Ascending aorta (tissue), 2 donors: Measurements from ENCODE around the gene CDK2AP2. TPM values are rescaled to one million over a fixed set of nuclear protein-coding genes. Genes with fewer than 3 reads are reported as not detected.
"Not testable (repeated sequence)": the region's sequence is repeated elsewhere in the genome, so short reads cannot be mapped to it uniquely, and the experiment has no call there.

Experiments
- DNase-seq, 2 donors: peaks; one replicate each; pipeline ENCODE4 v3.0.0-alpha.2; 2019; ENCODE audit warnings: low spot score in 2 of 2
- H3K27ac ChIP-seq, 2 donors: fragments of 200-600 bp; sonication (generic); one replicate each; pipeline ENCODE4 v1.5.1; 2016 to 2017; ENCODE audit warnings: mild to moderate bottlenecking in 1 of 2
- H3K27me3 ChIP-seq: fragments of 200-600 bp; sonication (generic); one replicate; pipeline ENCODE4 v1.5.1; 2017
- H3K36me3 ChIP-seq, 2 donors: fragments of 200-600 bp; sonication (generic); one replicate each; pipeline ENCODE4 v1.5.1; 2016
- H3K4me1 ChIP-seq, 2 donors: fragments of 200-600 bp; sonication (generic); one replicate each; pipeline ENCODE4 v1.5.1; 2016 to 2017; ENCODE audit warnings: mild to moderate bottlenecking in 1 of 2
- H3K4me3 ChIP-seq, 2 donors: fragments of 200-600 bp; sonication (generic); one replicate each; pipeline ENCODE4 v1.5.1; 2016 to 2017; ENCODE audit warnings: mild to moderate bottlenecking in 1 of 2
- H3K9me3 ChIP-seq, 2 donors: fragments of 200-600 bp; sonication (generic); one replicate each; pipeline ENCODE4 v1.5.1; 2016
- CTCF ChIP-seq, 3 experiments: fragments of 200-600 bp in 2 of 3; fragments of 450-650 bp in 1 of 3; sonication (generic) in 2 of 3; IDR thresholded peaks; one replicate each; pipeline ENCODE4 v1.5.1; 2016 to 2019; ENCODE audit warnings: antibody characterized with exemption in 3 of 3, mild to moderate bottlenecking in 1 of 3, moderate library complexity in 1 of 3
- intact Hi-C: fragments of 100-400 bp; cut with DNase I; formaldehyde crosslinking; loops from one replicate; pipeline ENCODE4 v1.15.1; 2023
- total RNA-seq: library from RNA; depleted of rRNA; stranded (reverse); fragments of >200 nt; gene quantifications from one replicate; pipeline ENCODE4 v1.1.0, GENCODE V29; 2016

CDK2AP2 gene
- total RNA-seq, 1 donor from 2014 or later: 159 TPM

GRCh38 chr11:67519726-67520125, 11.8 kb upstream of the CDK2AP2 start:
- no peak for TF ChIP-seq CTCF (IDR thresholded peaks at IDR 0.05)
- Histone ChIP-seq H3K36me3 (no peaks in the 10 kb centered on the region), H3K27me3 (no peaks in the 10 kb centered on the region), H3K4me3 (no peak overlapping the region), H3K9me3 (no peaks in the 10 kb centered on the region), H3K4me1 (no peaks in the 10 kb centered on the region), H3K27ac (no peak overlapping the region)
- DNase-seq: no peak
- intact Hi-C loops: no loop called here

- Histone ChIP-seq H3K9me3 (no peaks in the 10 kb centered on the region), H3K27me3 (no peaks in the 10 kb centered on the region), H3K36me3 (no peaks in the 10 kb centered on the region), H3K4me1 (no peaks in the 10 kb centered on the region), H3K4me3 (no peak overlapping the region), H3K27ac (no peak overlapping the region)
- no peak for TF ChIP-seq CTCF (IDR thresholded peaks at IDR 0.05)
- no peak for DNase-seq
- intact Hi-C loops: no loop called here
These were observed 10.0 kb upstream of the CDK2AP2 start for GRCh38 chr11:67517784-67518552.

GRCh38 chr11:67516806-67517205, 8.8 kb upstream of the CDK2AP2 start:
- H3K4me1 ChIP-seq: no peaks in the 10 kb centered on the region
- H3K4me3 ChIP-seq: no peak overlapping the region
- DNase-seq: no peak
- H3K27ac ChIP-seq: no peak overlapping the region
- H3K27me3 ChIP-seq: no peaks in the 10 kb centered on the region
- intact Hi-C loops: no loop called here
- no peaks in the 10 kb centered on the region for H3K36me3 ChIP-seq
- no peaks in the 10 kb centered on the region for H3K9me3 ChIP-seq
- TF ChIP-seq CTCF (IDR thresholded peaks at IDR 0.05): no peak

GRCh38 chr11:67514116-67514515, 6.2 kb upstream of the CDK2AP2 start:
- Histone ChIP-seq H3K27me3 (no peaks in the 10 kb centered on the region), H3K36me3 (no peaks in the 10 kb centered on the region), H3K4me3 (no peak overlapping the region), H3K4me1 (no peaks in the 10 kb centered on the region), H3K27ac (no peak overlapping the region), H3K9me3 (no peaks in the 10 kb centered on the region)
- intact Hi-C loops: no loop called here
- DNase-seq: no peak
- TF ChIP-seq CTCF (IDR thresholded peaks at IDR 0.05): no peak

GRCh38 chr11:67511558-67511957, 3.6 kb upstream of the CDK2AP2 start:
- intact Hi-C loops, DNase-seq, H3K36me3 ChIP-seq, H3K4me3 ChIP-seq, H3K9me3 ChIP-seq, H3K27ac ChIP-seq, H3K27me3 ChIP-seq: not testable (repeated sequence)
- H3K4me1 ChIP-seq: peaks cover 9 to 14% of the 10 kb centered on the region in 2 donors

- DNase-seq: no peak
- H3K9me3 ChIP-seq: no peaks in the 10 kb centered on the region
- TF ChIP-seq CTCF (IDR thresholded peaks at IDR 0.05): no peak
- H3K4me1 ChIP-seq: peaks cover 14 to 20% of the 10 kb centered on the region in 2 donors
- peaks cover 0 to 5% of the 10 kb centered on the region in 2 donors for H3K36me3 ChIP-seq
- H3K4me3 ChIP-seq: no peak overlapping the region
- no peak overlapping the region for H3K27ac ChIP-seq
- intact Hi-C loops: no loop called here
- no peaks in the 10 kb centered on the region for H3K27me3 ChIP-seq
These were observed 2.0 kb upstream of the CDK2AP2 start for GRCh38 chr11:67510023-67510345.
